ENCODE results near the gene PCK2.
A peak's percentile ranks its signal among the peaks of the same experiment; 100 is the strongest.

The PCK2 gene

GRCh38 chr14:24143511-24143910 is 49.4 kb downstream of the PCK2 start:
- peaks cover 73% of the 10 kb centered on the region for H3K79me2 ChIP-seq (ENCODE audit: insufficient read depth, low read length)
- no peak overlapping the region for H3K4me3 ChIP-seq (ENCODE audit: low read length, poor library complexity, severe bottlenecking)
- no peaks in the 10 kb centered on the region for H3K27me3 ChIP-seq (ENCODE audit: insufficient read depth, low read length, poor library complexity, severe bottlenecking)
- H3K9ac ChIP-seq (ENCODE audit: low read depth, low read length, poor library complexity, severe bottlenecking): no peak overlapping the region
- H3K9me3 ChIP-seq (ENCODE audit: insufficient read depth, low read depth, low read length): no peaks in the 10 kb centered on the region
- H3K36me3 ChIP-seq (ENCODE audit: insufficient read depth, low read length): peaks cover 10% of the 10 kb centered on the region
- no peak overlapping the region for H2AFZ ChIP-seq (ENCODE audit: low read length)
- peaks cover 40% of the 10 kb centered on the region for H3K4me1 ChIP-seq (ENCODE audit: insufficient read depth, low read length, poor library complexity, severe bottlenecking)
- H3K4me2 ChIP-seq (ENCODE audit: low read depth, low read length, poor library complexity, severe bottlenecking): peak overlapping the region; percentile 100
- H3F3A ChIP-seq (ENCODE audit: low read depth): 0 out of 2 replicates have a peak, but pooled peaks cover 2% of the 10 kb centered on the region
- TF ChIP-seq EZH2phosphoT487 (IDR thresholded peaks at IDR 0.05; ENCODE audit: borderline replicate concordance) (no peak), CTCF (conservative IDR thresholded peaks at IDR 0.05; ENCODE audit: low read length) (no peak)
- H3K9me2 ChIP-seq (replicated peaks; ENCODE audit: low read depth, low read length): no peaks in the 10 kb centered on the region
- H4K20me1 ChIP-seq (ENCODE audit: insufficient read depth, low read length, poor library complexity, severe bottlenecking): peaks cover 34% of the 10 kb centered on the region

- H3K9me3 ChIP-seq (ENCODE audit: insufficient read depth, low read depth, low read length): no peaks in the 10 kb centered on the region
- H3K4me2 ChIP-seq (ENCODE audit: low read depth, low read length, poor library complexity, severe bottlenecking): peak overlapping the region; percentile 100
- H3K9ac ChIP-seq (ENCODE audit: low read depth, low read length, poor library complexity, severe bottlenecking): no peak overlapping the region
- no peaks in the 10 kb centered on the region for H3K27me3 ChIP-seq (ENCODE audit: insufficient read depth, low read length, poor library complexity, severe bottlenecking)
- H4K20me1 ChIP-seq (ENCODE audit: insufficient read depth, low read length, poor library complexity, severe bottlenecking): peaks cover 29% of the 10 kb centered on the region
- no peaks in the 10 kb centered on the region for H3K9me2 ChIP-seq (replicated peaks; ENCODE audit: low read depth, low read length)
- H3K4me1 ChIP-seq (ENCODE audit: insufficient read depth, low read length, poor library complexity, severe bottlenecking): peaks cover 40% of the 10 kb centered on the region
- no peak overlapping the region for H3K4me3 ChIP-seq (ENCODE audit: low read length, poor library complexity, severe bottlenecking)
- no peak overlapping the region for H2AFZ ChIP-seq (ENCODE audit: low read length)
- 0 out of 2 replicates have a peak, but pooled peaks cover 2% of the 10 kb centered on the region for H3F3A ChIP-seq (ENCODE audit: low read depth)
- peaks cover 3% of the 10 kb centered on the region; the same call in 1 of the 2 replicates for H3K36me3 ChIP-seq (ENCODE audit: insufficient read depth, low read length)
- H3K79me2 ChIP-seq (ENCODE audit: insufficient read depth, low read length): peaks cover 73% of the 10 kb centered on the region
- TF ChIP-seq CTCF (conservative IDR thresholded peaks at IDR 0.05; ENCODE audit: low read length) (no peak), EZH2phosphoT487 (IDR thresholded peaks at IDR 0.05; ENCODE audit: borderline replicate concordance) (no peak)
These were observed 50.3 kb downstream of the PCK2 start for GRCh38 chr14:24144451-24144850.

- peaks cover 35% of the 10 kb centered on the region for H3K4me1 ChIP-seq (ENCODE audit: insufficient read depth, low read length, poor library complexity, severe bottlenecking)
- H3K4me3 ChIP-seq (ENCODE audit: low read length, poor library complexity, severe bottlenecking): peak overlapping the region; percentile 100
- H3K79me2 ChIP-seq (ENCODE audit: insufficient read depth, low read length): peaks cover 73% of the 10 kb centered on the region
- peak overlapping the region; percentile 100 for H3K4me2 ChIP-seq (ENCODE audit: low read depth, low read length, poor library complexity, severe bottlenecking)
- no peaks in the 10 kb centered on the region for H3K9me3 ChIP-seq (ENCODE audit: insufficient read depth, low read depth, low read length)
- no peak for TF ChIP-seq CTCF (conservative IDR thresholded peaks at IDR 0.05; ENCODE audit: low read length)
- no peak for TF ChIP-seq EZH2phosphoT487 (IDR thresholded peaks at IDR 0.05; ENCODE audit: borderline replicate concordance)
- H3K9ac ChIP-seq (ENCODE audit: low read depth, low read length, poor library complexity, severe bottlenecking): peak overlapping the region; percentile 95
- H3K9me2 ChIP-seq (replicated peaks; ENCODE audit: low read depth, low read length): no peaks in the 10 kb centered on the region
- 0 out of 2 replicates have a peak, but pooled peaks cover 2% of the 10 kb centered on the region for H3F3A ChIP-seq (ENCODE audit: low read depth)
- H4K20me1 ChIP-seq (ENCODE audit: insufficient read depth, low read length, poor library complexity, severe bottlenecking): peaks cover 29% of the 10 kb centered on the region
- H2AFZ ChIP-seq (ENCODE audit: low read length): no peak overlapping the region
- no peaks in the 10 kb centered on the region for H3K27me3 ChIP-seq (ENCODE audit: insufficient read depth, low read length, poor library complexity, severe bottlenecking)
- H3K36me3 ChIP-seq (ENCODE audit: insufficient read depth, low read length): peaks cover 8% of the 10 kb centered on the region; the same call in 1 of the 2 replicates
These were observed 51.1 kb downstream of the PCK2 start for GRCh38 chr14:24145219-24145618.

Data from Loucy (cell line).